GM21529 (cell line): ENCODE data around the gene SCN3A.

Experiments
- ATAC-seq: cut with Tn5 transposase; IDR thresholded peaks from one replicate; pipeline ENCODE4 v1.9.1; 2021; ENCODE audit not compliant: unreplicated experiment

The SCN3A gene

GRCh38 chr2:165203689-165204559 lies at the start of gene SCN3A:
Gene SCN3A, minus strand, starts transcription at chr2:165204050. Its CDS starts 27,656 bp downstream, at chr2:165176394.
- ATAC-seq: peak; percentile 80

DNA sequence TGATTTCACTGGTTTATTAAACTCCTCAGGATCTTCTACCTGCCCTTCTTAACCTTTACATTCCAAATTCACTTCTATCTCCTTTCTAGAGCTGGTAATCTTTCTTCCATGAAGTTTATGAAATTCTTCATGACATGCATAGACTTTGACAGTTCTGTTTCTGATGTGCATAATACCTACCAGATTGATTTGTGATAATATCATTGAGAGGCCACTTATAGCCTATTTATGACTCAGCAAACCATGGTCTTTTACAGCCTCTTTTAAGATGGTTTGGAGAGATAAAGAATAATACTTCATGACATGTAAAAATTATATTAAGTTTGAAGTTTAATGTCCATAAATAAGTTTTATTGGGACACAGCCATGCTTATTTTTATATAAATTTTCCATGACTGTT lies 49.3 kb upstream of the SCN3A start:
- ATAC-seq: no peak

DNA sequence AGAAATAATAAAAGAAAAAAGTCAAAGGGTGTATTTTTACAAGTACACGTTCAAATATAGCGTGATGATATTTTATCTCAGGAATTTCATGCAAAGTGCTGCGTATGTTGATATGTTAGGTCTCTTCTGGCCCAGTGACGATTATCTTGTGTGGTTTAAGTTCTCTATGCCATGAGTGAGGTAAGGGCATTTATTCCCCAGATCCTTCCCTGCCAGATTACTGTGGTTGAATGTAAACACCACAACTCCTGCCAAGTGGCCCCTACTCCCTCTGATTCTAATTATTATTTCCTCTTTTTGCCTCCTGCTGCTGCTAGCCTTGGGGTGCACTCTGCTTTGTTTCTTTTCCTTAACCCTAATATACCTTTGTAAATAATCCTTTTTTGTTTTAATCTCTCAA lies 47.5 kb upstream of the SCN3A start:
- ATAC-seq: no peak

DNA sequence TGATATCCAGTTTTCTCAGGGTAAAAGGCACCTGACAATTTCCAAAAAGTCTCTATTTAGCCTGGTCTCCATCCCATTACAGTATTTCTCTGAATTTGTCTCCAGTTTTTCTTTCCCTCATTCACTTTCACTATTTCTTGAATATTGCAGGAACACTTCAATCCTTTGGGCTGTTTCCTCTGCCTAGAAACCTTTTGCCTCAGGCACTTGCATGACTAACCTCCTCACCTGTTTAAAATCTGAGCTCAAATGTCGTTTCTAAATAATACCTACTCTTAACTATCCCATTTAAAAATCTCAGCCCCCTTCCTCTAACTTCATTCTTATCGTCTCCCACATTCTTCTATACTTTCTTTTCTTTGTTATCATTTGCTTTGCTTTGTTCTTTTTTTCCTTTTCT lies 44.4 kb upstream of the SCN3A start:
- ATAC-seq: no peak

DNA sequence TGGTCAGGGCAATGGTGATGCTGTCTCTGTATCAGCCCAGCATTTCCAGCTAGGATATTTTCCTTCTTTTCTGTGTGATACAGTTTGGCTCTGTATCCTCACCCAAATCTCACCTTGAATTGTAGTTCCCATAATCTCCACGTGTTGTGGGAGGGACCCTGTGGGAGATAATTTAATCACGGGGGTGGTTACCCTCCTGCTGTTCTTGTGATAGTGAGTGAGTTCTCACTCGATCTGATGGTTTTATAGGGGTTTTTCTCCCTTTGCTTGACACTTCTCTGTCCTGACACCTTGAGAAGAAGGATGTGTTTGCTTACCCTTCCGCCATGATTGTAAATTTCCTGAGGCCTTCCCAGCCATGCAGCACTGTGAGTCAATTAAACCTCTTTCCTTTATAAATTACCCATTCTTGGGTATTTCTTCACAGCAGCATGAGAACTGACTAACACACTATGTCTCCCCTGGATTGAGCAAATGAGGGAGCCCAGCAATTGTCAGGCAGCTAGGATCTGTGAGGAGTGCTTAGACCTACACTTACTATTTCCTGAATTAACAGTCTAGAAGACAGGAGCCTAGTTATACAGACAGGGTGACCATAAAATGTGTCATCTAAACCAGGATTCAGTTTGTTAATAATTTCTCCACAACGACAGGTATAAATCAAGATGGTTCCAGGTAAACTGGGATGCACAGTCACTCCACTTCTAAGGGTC lies 41.4 kb upstream of the SCN3A start:
- ATAC-seq: no peak

GRCh38 chr2:165240916-165241315 lies 37.1 kb upstream of the SCN3A start:
- no peak for ATAC-seq

- no peak for ATAC-seq
Observed at GRCh38 chr2:165239856-165240515, 36.1 kb upstream of the SCN3A start.

DNA sequence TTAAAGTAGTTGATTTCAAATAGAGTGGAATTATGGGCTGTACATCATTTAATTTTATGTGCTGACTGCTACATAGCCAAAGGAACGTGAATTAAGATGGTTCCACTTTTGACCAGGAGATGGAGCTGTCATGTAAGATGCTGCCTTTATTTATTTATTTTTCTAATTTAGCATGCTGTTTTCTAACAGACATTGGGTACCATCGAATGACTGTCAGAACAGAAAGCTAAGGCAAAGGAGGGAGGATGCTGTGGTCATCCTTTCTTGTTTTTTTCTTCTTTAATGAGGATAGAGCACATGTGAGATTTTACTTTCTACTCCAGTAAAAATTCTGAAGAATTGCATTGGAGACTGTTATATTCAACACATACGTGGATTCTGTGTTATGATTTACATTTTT lies 35.4 kb upstream of the SCN3A start, which contains the start of gene SCN2A:
Gene SCN2A (plus strand): TSS at position 185 of the 400 bp plus-strand sequence. CDS start 56,410 bp downstream, outside the sequence.
- ATAC-seq: peak; percentile 72

DNA sequence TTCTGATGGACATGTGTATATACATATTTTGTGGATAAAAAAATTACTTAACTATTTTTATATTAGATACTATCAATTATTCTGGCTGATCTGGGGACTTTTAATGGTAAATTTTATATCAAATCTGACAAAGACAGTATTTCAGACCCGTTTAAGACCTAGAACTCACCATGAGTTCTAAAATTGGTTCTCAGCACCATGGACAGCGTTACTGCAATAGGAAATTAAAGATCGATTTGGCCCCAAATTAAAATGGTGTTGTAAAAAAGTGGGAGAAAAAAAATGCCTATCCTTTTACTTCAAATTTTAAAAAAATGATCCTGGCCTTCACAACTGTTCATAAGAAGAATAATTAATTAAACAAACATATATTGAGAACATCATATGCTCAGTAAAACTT lies 34.4 kb upstream of the SCN3A start:
- ATAC-seq: no peak

GRCh38 chr2:165237056-165237455 lies 33.2 kb upstream of the SCN3A start:
- ATAC-seq: no peak

DNA sequence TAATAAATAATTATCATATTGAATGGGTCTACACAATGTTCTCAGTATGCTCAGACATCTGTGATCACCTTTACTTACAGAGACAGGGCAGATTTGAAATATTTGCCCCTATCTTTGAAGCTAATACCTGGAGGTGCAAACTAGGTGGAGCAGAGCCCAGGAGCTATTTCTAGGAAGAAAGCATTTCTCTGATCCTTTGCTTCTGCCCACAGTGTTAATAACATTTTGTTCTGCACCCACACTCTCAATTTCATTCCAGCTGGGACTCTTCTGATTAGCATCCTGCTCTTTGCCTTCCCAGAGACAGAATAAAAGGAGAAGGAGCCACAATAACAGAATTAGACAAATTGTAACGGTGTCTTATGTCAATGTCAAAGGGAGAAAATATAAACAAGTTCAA lies 23.7 kb upstream of the SCN3A start:
- no peak for ATAC-seq

GRCh38 chr2:165224941-165225340 lies 21.1 kb upstream of the SCN3A start:
- no peak for ATAC-seq

DNA sequence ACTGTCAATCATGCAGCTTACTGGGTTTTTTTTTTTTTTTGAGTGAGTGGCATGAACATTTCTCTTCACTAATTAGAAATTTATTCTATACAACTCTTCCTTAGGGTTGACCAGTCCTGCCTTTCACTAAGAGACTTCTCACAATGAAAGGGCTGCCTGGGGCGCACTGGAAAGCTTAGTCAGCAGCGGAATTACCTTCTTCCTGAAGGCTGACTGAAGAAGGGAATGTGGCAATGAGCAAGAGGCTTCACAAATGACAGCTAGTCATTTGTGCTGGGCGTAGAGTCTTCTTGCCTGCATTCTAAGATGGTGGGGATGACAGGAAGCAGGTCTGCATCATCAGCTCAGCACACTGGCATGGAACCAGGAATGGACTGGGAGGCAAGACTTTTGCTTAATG lies 15.6 kb upstream of the SCN3A start:
- no peak for ATAC-seq

- no peak for ATAC-seq
Observed at GRCh38 chr2:165214093-165214492, 10.2 kb upstream of the SCN3A start.

- no peak for ATAC-seq
Observed at GRCh38 chr2:165208094-165208493, 4.2 kb upstream of the SCN3A start.

GRCh38 chr2:165205865-165206264 lies 2.0 kb upstream of the SCN3A start:
- no peak for ATAC-seq

DNA sequence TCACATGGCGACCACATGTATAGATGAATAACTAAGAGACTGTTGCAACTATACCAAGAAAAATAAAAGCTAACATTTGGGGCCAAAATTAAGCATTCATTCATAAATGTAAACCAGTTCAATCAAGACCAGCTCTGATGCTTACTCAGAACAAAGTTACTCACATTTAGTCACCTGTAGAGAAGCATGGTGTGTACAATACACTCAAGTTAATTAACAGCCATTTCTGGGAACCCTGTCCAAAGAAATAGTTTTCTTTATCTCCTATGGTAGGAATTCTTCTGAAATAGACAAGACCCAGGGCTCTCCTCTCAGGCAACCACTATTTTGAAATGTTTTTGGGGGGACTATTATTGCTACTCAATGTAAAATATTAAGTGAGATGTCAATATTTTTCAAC lies 1.6 kb downstream of the SCN3A start:
- no peak for ATAC-seq

DNA sequence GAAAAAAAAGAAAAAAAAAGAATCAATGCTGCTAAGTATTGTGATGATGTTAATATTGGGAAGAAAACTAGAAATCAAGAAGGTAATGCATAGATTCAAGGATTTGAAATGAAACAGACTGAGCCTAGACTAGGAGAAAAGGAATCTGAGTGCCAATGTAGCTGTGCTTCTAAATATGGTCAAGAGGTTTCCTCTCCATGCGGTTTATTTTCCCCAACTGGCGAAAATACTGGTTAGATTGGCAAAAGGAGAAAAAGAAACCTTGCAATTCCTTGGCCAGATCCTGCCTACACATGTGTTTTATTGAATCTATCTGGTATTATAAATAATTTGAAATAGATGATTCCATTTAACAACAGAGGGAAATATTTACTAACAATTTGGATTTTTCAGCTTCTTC lies 5.7 kb downstream of the SCN3A start:
- no peak for ATAC-seq

GRCh38 chr2:165197346-165197745 lies 6.5 kb downstream of the SCN3A start:
- no peak for ATAC-seq

- ATAC-seq: no peak
Observed at GRCh38 chr2:165196411-165196810, 7.4 kb downstream of the SCN3A start.

GRCh38 chr2:165193178-165193777 lies 10.6 kb downstream of the SCN3A start:
- ATAC-seq: peak; percentile 97
